Myocyte (in vitro differentiated cells): ENCODE results near the gene MYL10. TPM values are rescaled to one million over a fixed set of nuclear protein-coding genes. Genes with fewer than 3 reads are reported as not detected.
"Not testable (repeated sequence)": the region's sequence is repeated elsewhere in the genome, so short reads cannot be mapped to it uniquely, and the experiment has no call there.

Source experiments
- DNase-seq: peaks from one replicate; pipeline ENCODE4 v3.0.0-alpha.2; 2012; ENCODE audit warnings: low read depth
- total RNA-seq: library from RNA; depleted of rRNA; stranded (reverse); fragments of >200 nt; gene quantifications from 2 replicates; pipeline ENCODE4 v1.2.3, GENCODE V29; 2014

The MYL10 gene
- total RNA-seq, 1 donor from 2014 or later: not detected

DNA sequence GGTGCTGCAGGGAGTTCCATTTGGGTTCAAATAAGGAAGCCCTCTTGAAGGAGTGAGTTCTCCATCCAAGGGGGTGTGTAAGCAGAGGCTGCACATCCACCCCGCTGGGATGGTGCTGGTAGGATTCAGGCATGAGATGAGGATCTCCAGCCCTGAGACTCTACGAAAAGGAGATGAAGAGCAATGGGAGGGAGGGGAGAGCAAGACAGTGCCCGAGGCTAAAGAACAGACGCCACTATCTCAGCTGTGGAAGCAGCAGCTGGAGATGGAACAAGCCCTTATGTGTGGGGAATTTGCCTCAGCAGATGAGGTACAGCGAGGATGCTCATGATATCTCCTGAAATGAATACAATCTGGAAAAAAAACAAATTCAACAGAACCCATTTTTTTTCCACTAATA lies 28.1 kb upstream of the MYL10 start:
- no peak for DNase-seq

GRCh38 chr7:101651112-101651511 lies 22.0 kb upstream of the MYL10 start:
- no peak for DNase-seq

DNA sequence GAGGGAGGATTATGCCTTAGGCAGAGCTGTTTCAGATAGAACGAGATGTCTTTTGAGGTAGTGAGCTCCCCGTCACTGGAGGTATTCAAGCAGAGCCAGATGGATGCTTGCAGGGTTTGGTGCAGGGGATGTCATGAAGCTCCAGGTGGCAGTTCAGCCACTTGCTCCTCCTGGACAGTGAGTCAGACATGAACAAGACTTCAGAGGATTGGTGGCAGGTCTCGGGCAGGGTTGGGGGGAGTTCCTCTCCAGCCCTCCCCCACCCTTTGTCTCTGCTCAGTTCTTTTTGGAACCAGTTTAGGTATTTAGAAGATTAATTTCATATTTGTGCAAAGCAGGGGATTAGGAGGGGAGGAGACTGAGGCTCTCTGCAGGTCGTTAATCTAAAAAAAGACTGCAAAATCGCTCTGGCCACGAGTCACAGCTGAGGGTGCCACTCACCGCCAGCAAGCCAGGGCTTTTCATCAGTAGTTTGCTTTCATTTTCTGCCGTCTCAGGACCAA lies 21.5 kb upstream of the MYL10 start:
- peak; percentile 68 for DNase-seq

DNA sequence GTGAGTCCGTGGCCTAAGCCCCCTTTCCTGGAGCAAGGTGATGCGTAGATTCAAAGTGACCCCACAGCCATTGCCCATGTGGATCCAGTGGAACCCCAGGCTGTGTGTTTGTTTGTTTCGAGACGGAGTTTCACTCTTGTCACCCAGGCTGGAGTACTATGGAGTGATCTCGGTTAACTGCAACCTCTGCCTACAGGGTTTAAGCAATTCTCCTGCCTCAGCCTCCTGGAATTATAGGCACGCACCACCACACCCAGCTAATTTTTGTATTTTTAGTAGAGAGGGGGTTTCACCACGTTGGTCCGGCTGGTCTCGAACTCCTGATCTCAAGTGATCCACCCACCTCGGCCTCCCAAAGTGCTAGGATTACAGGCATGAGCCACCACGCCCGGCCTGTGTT lies 18.8 kb upstream of the MYL10 start:
- peak; percentile 40 for DNase-seq

GRCh38 chr7:101645951-101646350 lies 16.9 kb upstream of the MYL10 start:
- DNase-seq: no peak

GRCh38 chr7:101644879-101645278 lies 15.8 kb upstream of the MYL10 start:
- DNase-seq: no peak

GRCh38 chr7:101639127-101639526 lies 10.0 kb upstream of the MYL10 start:
- DNase-seq: not testable (repeated sequence)

- DNase-seq: peak; percentile 13
Observed at GRCh38 chr7:101636822-101637623, 7.9 kb upstream of the MYL10 start.

GRCh38 chr7:101635484-101635883 lies 6.4 kb upstream of the MYL10 start:
- DNase-seq: peak; percentile 46

DNA sequence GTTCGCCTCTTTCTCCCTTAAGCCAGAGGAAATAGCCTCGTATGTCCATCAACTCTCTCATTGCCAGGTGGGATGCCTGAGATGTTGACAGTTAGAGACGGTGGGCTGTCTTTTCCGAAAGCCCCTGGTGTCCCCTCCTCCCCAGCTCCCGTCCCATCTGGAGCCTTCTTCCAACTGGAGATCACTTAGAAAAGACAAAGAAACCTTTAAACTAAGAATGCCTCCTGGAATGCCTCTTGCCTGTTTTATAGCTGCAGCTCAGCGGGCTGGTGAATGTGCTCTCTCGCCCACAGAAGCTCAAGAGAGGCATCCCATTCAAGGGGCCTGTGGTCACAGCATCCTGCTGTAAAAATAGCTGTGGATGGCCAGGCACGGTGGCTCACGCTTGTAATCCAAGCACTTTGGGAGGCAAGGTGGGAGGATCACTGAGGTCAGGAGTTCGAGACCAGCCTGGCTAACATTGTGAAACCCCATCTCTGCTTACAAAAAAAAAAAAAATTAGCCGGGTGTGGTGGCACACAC lies 5.2 kb upstream of the MYL10 start:
- DNase-seq: peak; percentile 56

GRCh38 chr7:101633511-101633910 lies 4.4 kb upstream of the MYL10 start:
- DNase-seq: peak; percentile 88

- no peak for DNase-seq
Observed at GRCh38 chr7:101632641-101633040, 3.5 kb upstream of the MYL10 start.

- peak; percentile 64 for DNase-seq
Observed at GRCh38 chr7:101631224-101631714, 2.2 kb upstream of the MYL10 start.

DNA sequence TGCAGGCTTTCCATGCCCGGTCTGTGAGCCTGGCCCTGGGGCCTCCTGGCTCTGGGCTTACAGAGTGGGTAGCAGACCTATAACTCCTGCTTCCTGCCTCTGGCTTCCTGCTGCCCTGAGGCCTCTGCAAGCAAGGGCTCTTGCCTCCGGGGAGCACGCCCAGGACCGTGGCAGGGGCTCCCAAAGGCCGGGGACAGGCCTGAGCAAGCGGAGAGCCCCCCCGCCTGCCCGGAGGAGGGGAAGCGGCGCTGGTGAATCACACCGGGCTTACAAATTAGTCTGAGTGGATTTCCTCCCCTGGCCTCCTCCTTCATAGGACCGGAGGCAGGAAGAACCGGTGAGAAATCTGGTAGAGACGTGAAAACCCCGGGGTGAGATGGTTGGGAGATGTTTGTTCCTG lies 1.5 kb upstream of the MYL10 start:
- no peak for DNase-seq

DNA sequence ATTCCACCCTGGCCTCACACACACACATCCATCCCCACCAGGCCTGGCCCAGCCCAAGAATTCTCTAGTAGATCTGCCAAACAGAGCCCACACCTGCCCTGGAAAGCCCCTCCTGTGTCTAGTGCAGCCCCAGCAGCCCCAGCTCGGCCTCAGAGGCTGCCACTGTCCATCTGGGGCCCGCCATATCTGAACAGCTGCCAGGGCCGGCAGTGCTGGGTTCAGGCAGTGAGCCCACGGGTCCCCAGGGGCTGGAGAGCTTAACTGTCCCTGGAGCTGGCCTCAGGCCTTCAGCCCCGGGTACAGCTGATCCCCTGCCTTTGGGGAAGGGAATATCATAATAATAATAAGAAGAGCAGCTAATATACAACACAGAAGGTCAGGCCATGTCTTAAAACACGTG lies 574 bp downstream of the MYL10 start:
- DNase-seq: peak; percentile 96

DNA sequence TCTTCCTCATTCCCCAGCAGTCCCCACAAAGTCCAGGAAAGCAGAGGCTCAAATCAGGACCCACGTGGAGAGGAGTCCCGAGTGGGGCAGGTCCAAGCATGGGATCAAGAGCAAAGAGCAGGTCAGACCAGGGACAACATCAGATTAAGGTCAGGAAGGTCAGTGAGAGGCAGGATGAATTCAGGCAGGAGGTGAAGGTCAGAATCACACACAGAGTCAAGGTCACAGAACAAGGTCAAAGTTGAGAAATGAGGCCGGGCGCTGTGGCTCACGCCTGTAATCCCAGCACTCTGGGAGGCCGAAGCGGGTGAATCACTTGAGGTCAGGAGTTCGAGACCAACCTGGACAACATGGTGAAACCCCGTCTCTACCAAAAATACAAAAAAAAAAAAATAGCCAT lies 2.3 kb downstream of the MYL10 start:
- no peak for DNase-seq

GRCh38 chr7:101626069-101626671 lies 2.9 kb downstream of the MYL10 start:
- DNase-seq: no peak

DNA sequence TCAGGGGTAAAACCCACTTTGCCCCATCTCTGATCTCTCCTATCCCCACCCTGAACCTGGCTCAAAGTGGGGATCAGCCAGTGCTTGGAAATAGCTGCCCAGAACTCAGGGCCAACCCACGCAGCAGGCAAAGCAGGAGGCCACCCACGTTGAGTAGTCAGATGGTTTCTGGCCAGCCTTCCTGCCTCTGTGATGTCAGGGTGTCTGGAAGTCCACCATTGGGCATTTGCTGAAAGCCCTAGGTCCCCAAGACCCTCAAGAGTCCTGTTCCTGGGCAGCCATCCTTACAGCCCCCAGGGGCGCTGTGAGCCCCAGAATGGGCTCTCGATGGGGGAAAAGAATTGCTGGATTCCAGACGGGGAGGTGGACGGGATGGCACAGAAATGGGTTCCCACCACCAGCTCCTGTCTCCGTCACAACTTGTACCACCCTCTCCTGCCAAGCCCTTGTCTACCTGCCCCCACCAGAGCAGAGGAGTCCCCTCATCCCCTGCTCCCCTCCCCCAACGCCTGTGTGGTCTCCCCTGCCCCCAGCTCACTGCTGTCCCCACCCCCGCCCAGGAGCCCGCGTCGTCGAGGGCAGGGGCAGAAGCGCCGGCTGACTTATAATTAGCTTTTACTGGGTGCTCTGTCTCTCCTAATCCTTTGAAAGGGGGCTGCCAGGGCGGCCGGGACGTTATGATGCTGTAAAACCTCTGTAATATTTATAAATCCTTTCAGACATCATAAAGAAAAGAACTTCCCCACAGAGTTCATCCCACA lies 3.9 kb downstream of the MYL10 start:
- DNase-seq: no peak

- peak; percentile 58 for DNase-seq
Observed at GRCh38 chr7:101624246-101625001, 4.7 kb downstream of the MYL10 start.

DNA sequence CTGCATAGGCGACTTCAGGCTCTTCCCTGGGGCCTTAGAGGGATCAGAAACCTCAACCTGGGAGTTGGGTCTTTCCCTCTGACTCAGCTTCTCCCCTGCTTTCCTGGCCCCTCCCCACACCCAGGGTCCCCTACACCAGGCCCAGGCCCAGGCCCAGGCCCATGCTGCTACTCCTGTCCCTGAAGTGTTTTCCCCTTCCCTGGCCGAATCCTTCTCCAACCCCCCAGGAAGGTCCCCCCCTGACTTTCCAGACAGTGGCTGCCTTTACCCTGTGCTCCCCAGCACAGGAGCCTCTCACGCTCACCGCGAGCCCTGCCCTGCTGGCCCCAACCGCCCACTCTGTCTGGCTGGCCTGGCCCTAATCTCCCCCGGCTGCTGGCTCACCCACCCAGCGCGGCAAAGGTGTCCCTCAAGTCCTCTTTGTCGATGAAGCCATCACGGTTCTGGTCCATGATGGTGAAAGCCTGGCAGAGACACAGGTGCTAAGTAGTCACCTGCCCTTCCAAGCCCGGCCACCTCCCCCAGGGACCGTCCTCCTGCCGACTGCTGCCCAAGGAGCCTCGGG lies 6.4 kb downstream of the MYL10 start:
- DNase-seq: no peak
